ENCODE measurements around the gene PPP2R2C.

DNA sequence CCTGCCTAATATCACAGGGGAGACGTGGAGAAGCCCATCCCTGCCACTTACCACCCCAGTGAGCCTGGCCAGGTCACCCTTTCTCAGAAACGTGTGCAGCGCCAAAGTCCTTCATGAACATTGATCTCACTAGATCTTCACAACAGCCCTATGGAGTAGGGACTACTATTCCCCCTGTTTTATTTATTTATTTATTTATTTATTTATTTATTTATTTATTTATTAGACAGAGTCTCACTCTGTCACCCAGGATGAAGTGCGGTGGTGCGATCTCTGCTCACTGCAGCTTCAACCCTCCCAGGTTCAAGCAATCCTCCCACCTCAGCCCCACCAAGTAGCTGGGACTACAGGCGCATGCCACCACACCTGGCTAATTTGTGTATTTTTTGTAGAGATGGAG, 61.8 kb downstream of the PPP2R2C start:
- TF ChIP-seq, protein P1, sequence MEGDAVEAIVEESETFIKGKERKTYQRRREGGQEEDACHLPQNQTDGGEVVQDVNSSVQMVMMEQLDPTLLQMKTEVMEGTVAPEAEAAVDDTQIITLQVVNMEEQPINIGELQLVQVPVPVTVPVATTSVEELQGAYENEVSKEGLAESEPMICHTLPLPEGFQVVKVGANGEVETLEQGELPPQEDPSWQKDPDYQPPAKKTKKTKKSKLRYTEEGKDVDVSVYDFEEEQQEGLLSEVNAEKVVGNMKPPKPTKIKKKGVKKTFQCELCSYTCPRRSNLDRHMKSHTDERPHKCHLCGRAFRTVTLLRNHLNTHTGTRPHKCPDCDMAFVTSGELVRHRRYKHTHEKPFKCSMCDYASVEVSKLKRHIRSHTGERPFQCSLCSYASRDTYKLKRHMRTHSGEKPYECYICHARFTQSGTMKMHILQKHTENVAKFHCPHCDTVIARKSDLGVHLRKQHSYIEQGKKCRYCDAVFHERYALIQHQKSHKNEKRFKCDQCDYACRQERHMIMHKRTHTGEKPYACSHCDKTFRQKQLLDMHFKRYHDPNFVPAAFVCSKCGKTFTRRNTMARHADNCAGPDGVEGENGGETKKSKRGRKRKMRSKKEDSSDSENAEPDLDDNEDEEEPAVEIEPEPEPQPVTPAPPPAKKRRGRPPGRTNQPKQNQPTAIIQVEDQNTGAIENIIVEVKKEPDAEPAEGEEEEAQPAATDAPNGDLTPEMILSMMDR (IDR thresholded peaks at IDR 0.05), result no peak
- no peak for TF ChIP-seq ZFX (IDR thresholded peaks at IDR 0.05; ENCODE audit: borderline replicate concordance)
